ENCODE data around the gene BHLHE23.

GRCh38 chr20:63032026-63032800 is 25.4 kb upstream of the BHLHE23 start:
- TF ChIP-seq CTCF (IDR thresholded peaks at IDR 0.05 in 4 of 5, conservative IDR thresholded peaks at IDR 0.05 in 1 of 5) (no peak), POLR2A (IDR thresholded peaks at IDR 0.05) (no peak)

Data from gastrocnemius medialis (tissue), 4 donors.